Measurements from ENCODE around the gene SLC1A7. TPM values are rescaled to one million over a fixed set of nuclear protein-coding genes. Genes with fewer than 3 reads are reported as not detected.
A peak's percentile ranks its signal among the peaks of the same experiment; 100 is the strongest.

The SLC1A7 gene
- total and polyA plus RNA-seq, 2 experiments from 2014 or later = not detected

- TF ChIP-seq ZNF462 (CRISPR knock-in tag; IDR thresholded peaks at IDR 0.05) = no peak
- no peak for TF ChIP-seq STAT1 (IDR thresholded peaks at IDR 0.05; ENCODE audit: unreplicated experiment)
- no peak for TF ChIP-seq EZH2phosphoT487 (IDR thresholded peaks at IDR 0.05; ENCODE audit: unreplicated experiment)
These were observed 34.7 kb downstream of the SLC1A7 start (continued) for GRCh38 chr1:53107570-53108322.

GRCh38 chr1:53107090-53107489 is 35.3 kb downstream of the SLC1A7 start:
- no peaks in the 10 kb centered on the region for H3K36me3 ChIP-seq (ENCODE audit: insufficient read depth)
- Mint-ChIP-seq H3K36me3 (ENCODE audit: low read depth) (no peaks in the 10 kb centered on the region), H3K27me3 (ENCODE audit: insufficient read depth, low read depth, poor library complexity) (peaks cover 10% of the 10 kb centered on the region), H3K9me3 (no peaks in the 10 kb centered on the region), H3K4me3 (no peak overlapping the region), H3K4me1 (peaks cover 18% of the 10 kb centered on the region), H3K27ac (no peak overlapping the region)
- no peak for DNase-seq (ENCODE audit: low spot score)
- no peak overlapping the region for H3K27ac ChIP-seq (ENCODE audit: low read depth)
- H2AFZ ChIP-seq = peak overlapping the region; percentile 84; the same call in 1 of the 2 replicates
- H3K27me3 ChIP-seq (ENCODE audit: insufficient read depth) = no peaks in the 10 kb centered on the region
- ATAC-seq = no peak
- H3K4me1 ChIP-seq (ENCODE audit: insufficient read depth) = peaks cover 9% of the 10 kb centered on the region
- no peaks in the 10 kb centered on the region for H3K9me2 ChIP-seq (ENCODE audit: insufficient read depth)
- H3K4me3 ChIP-seq = no peak overlapping the region
- no peaks in the 10 kb centered on the region for H4K20me1 ChIP-seq (replicated peaks; ENCODE audit: insufficient read depth)
- no peaks in the 10 kb centered on the region for H3K79me2 ChIP-seq (replicated peaks; ENCODE audit: insufficient read depth)
- H3K4me2 ChIP-seq = no peak overlapping the region
- H3F3A ChIP-seq (replicated peaks; ENCODE audit: low read depth) = no peaks in the 10 kb centered on the region
- no peak for TF ChIP-seq ZNF114 (CRISPR knock-in tag; IDR thresholded peaks at IDR 0.05)
- no peak for TF ChIP-seq REST (IDR thresholded peaks at IDR 0.05; ENCODE audit: unreplicated experiment)
